GM12875 (cell line): ENCODE results near the gene TNKS2.

Source experiments
- H3K4me3 ChIP-seq: one replicate; pipeline ENCODE4 v1.5.1; 2011; ENCODE audit warnings: low read depth, low read length, control low read depth
- CTCF ChIP-seq: IDR thresholded peaks from 2 replicates; pipeline ENCODE4 v1.5.1; 2011; ENCODE audit warnings: low read depth, mild to moderate bottlenecking, control low read depth, inconsistent platforms, low read length, moderate library complexity, borderline replicate concordance; ENCODE audit not compliant: insufficient read depth

TNKS2 gene

GRCh38 chr10:91776266-91776665, 22.0 kb upstream of the TNKS2 start:
- TF ChIP-seq CTCF: no peak
- no peak overlapping the region for H3K4me3 ChIP-seq

DNA sequence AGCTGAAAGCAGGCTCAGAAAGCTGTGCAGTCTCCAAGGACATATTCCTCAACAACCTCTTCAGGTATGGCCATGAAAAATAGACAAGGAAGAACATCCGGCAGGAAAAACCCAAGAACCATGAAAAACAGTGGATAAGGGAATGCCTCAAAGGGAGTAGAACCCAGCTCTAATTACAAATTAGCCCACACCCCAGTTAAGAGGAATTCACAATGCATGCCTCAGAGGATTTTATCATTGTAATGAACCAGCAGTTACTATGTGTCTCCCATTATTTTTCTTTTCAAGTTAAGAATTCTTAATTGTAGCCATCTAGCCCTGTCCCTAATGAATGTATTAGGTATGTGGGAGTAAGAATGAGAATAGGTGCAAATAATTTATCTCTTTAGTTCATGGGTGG, 19.7 kb upstream of the TNKS2 start:
- H3K4me3 ChIP-seq: no peak overlapping the region
- no peak for TF ChIP-seq CTCF

- TF ChIP-seq CTCF: no peak
- H3K4me3 ChIP-seq: no peak overlapping the region
Measured at GRCh38 chr10:91779011-91779605, 19.1 kb upstream of the TNKS2 start.

- TF ChIP-seq CTCF: no peak
- H3K4me3 ChIP-seq: no peak overlapping the region
Measured at GRCh38 chr10:91782539-91782938, 15.7 kb upstream of the TNKS2 start.

DNA sequence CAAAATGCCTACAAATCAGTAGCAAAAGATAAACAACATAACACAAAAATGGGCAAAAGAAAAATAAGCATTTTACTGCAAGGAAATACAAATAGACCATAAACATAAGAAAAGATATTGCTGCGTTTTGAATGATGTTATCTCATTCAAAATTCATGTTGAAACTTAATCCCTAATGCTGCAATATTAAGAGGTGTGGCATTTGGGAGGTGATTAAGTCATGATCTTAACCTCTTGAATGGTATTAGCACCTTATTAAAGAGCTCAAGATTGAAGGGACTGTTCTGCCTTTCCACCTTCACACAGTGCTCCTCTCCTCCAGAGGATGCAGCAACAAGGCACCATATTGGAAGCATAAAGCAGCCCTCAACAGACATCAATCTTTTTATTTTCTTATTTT, 12.4 kb upstream of the TNKS2 start:
- no peak overlapping the region for H3K4me3 ChIP-seq
- no peak for TF ChIP-seq CTCF

- no peak overlapping the region for H3K4me3 ChIP-seq
- no peak for TF ChIP-seq CTCF
Measured at GRCh38 chr10:91787258-91787657, 11.0 kb upstream of the TNKS2 start.

- H3K4me3 ChIP-seq: no peak overlapping the region
- no peak for TF ChIP-seq CTCF
Measured at GRCh38 chr10:91787810-91788209, 10.4 kb upstream of the TNKS2 start.
